HepG2 (cell line): ENCODE measurements around the gene CD248. TPM values are rescaled to one million over a fixed set of nuclear protein-coding genes. Genes with fewer than 3 reads are reported as not detected.

ENCODE experiments used
- ATAC-seq: fragments of 200-7000 bp; cut with Tn5 transposase; 3 replicates; pipeline ENCODE4 v1.9.1; 2020; ENCODE audit warnings: mild to moderate bottlenecking, moderate library complexity
- BruUV-seq: library from RNA; stranded (reverse); fragments of 400-500 nt; replicated peaks from 2 replicates; lab custom pipeline; 2021; lab: Mats Ljungman, UMichigan
- CTCF ChIA-PET: fragments of 300-600 bp; formaldehyde crosslinking; extraction: SDS; loops from one replicate; lab custom pipeline; 2021; ENCODE audit warnings: low total read pairs, inconsistent platforms, low intra/inter-chr PET ratio; lab: Yijun Ruan, JAX
- POLR2A ChIA-PET: fragments of 350-600 bp; sonication (Branson Sonifier 250); formaldehyde crosslinking; loops from one replicate; lab custom pipeline; 2020; ENCODE audit warnings: antibody characterized with exemption, inconsistent platforms; lab: Yijun Ruan, JAX
- DNase-seq: peaks from one replicate; pipeline ENCODE4 v3.0.0-alpha.2; 2015; ENCODE audit warnings: low spot score
- FAIRE-seq: peaks from 3 replicates; lab custom pipeline; 2011; peaks lifted over from hg19 to GRCh38; lab: Jason Lieb, UNC
- H2AFZ ChIP-seq: one replicate; pipeline ENCODE4 v1.6.1; 2011; ENCODE audit warnings: low read length, inconsistent platforms
- H3K27ac ChIP-seq: fragments of 300-600 bp; 3 replicates; pipeline ENCODE4 v1.8.0; 2011; ENCODE audit warnings: mixed run types, mild to moderate bottlenecking, mixed read lengths, low read length, inconsistent platforms; ENCODE audit not compliant: insufficient read depth; ENCODE audit errors: extremely low read length
- H3K27me3 ChIP-seq, 2 experiments: fragments of 200-600 bp in 1 of 2; 2 replicates in 1 of 2; 3 replicates in 1 of 2; pipeline versions ENCODE4 v1.6.0 to v1.8.0; 2011; ENCODE audit warnings: low read length in 2 of 2, mild to moderate bottlenecking in 2 of 2, moderate library complexity in 2 of 2, inconsistent platforms in 1 of 2; ENCODE audit not compliant: insufficient read depth in 2 of 2, control insufficient read depth in 1 of 2
- H3K36me3 ChIP-seq, 2 experiments: fragments of 200-600 bp in 1 of 2; replicated peaks in 1 of 2; 2 replicates in 1 of 2; 3 replicates in 1 of 2; pipeline versions ENCODE4 v1.5.1 to v1.8.0; 2011; ENCODE audit warnings: low read length in 2 of 2, inconsistent platforms in 1 of 2; ENCODE audit not compliant: insufficient read depth in 2 of 2, control insufficient read depth in 1 of 2
- H3K4me1 ChIP-seq: 2 replicates; pipeline ENCODE4 v1.5.1; 2012; ENCODE audit warnings: low read length, inconsistent platforms; ENCODE audit not compliant: insufficient read depth
- H3K4me2 ChIP-seq: 2 replicates; pipeline ENCODE4 v1.6.0; 2011; ENCODE audit warnings: low read depth, low read length, inconsistent platforms
- H3K4me3 ChIP-seq, 3 experiments: fragments of 200-600 bp in 1 of 3; sonication (generic), shearing (Covaris generic) in 1 of 3; replicated peaks in 1 of 3; 2 replicates each; pipeline ENCODE4 v1.5.1; 2011 to 2016; ENCODE audit warnings: low read length in 3 of 3, inconsistent platforms in 2 of 3, low read depth in 2 of 3, mild to moderate bottlenecking in 2 of 3, control low read depth in 1 of 3, mixed read lengths in 1 of 3; ENCODE audit not compliant: insufficient read depth in 1 of 3
- H3K79me2 ChIP-seq: one replicate; pipeline ENCODE4 v1.6.1; 2011; ENCODE audit warnings: low read length, inconsistent platforms; ENCODE audit not compliant: insufficient read depth
- H3K9ac ChIP-seq: 2 replicates; pipeline ENCODE4 v1.6.0; 2011; ENCODE audit warnings: mild to moderate bottlenecking, low read depth, low read length, inconsistent platforms; ENCODE audit not compliant: insufficient read depth
- H3K9me3 ChIP-seq: 2 replicates; pipeline ENCODE4 v1.5.1; 2012; ENCODE audit warnings: mild to moderate bottlenecking, low read length
- H4K20me1 ChIP-seq: 2 replicates; pipeline ENCODE4 v1.6.0; 2011; ENCODE audit warnings: inconsistent platforms, mild to moderate bottlenecking, low read length, moderate library complexity; ENCODE audit not compliant: insufficient read depth
- FOXA1 ChIP-seq, 2 experiments: fragments of 450-650 bp in 1 of 2; sonication (generic) in 1 of 2; formaldehyde crosslinking in 1 of 2; IDR thresholded peaks; 2 replicates each; pipeline versions ENCODE4 v1.4.0 to v1.6.1; 2016 to 2020; ENCODE audit warnings: missing genetic modification reagents in 1 of 2
- HBP1 ChIP-seq: IDR thresholded peaks from 2 replicates; pipeline ENCODE4 v1.6.1; 2016; ENCODE audit warnings: low read depth, control low read depth
- HNF1A ChIP-seq, 2 experiments: sonication (generic) in 1 of 2; formaldehyde crosslinking in 1 of 2; IDR thresholded peaks; 2 replicates each; pipeline versions ENCODE4 v1.4.0 to v1.6.1; 2016 to 2020; ENCODE audit warnings: borderline replicate concordance in 1 of 2, low read depth in 1 of 2, mild to moderate bottlenecking in 1 of 2, missing genetic modification reagents in 1 of 2
- MXD4 ChIP-seq: IDR thresholded peaks from 2 replicates; pipeline ENCODE4 v1.6.1; 2016; ENCODE audit warnings: mild to moderate bottlenecking, missing biosample characterization, missing genetic modification reagents
- NFYC ChIP-seq: IDR thresholded peaks from 2 replicates; pipeline ENCODE4 v1.6.1; 2016; ENCODE audit warnings: missing genetic modification reagents, missing compliant biosample characterization
- SALL1 ChIP-seq: sonication (generic); formaldehyde crosslinking; IDR thresholded peaks from 2 replicates; pipeline ENCODE4 v1.8.0; 2022; ENCODE audit warnings: mild to moderate bottlenecking, missing genetic modification reagents
- SIN3A ChIP-seq: IDR thresholded peaks from 2 replicates; pipeline ENCODE4 v1.6.1; 2011; ENCODE audit warnings: low read depth, mild to moderate bottlenecking, control low read depth, low read length, borderline replicate concordance
- TERF1 ChIP-seq: sonication (generic); formaldehyde crosslinking; IDR thresholded peaks from 2 replicates; pipeline ENCODE4 v1.8.0; 2022; ENCODE audit warnings: mild to moderate bottlenecking, missing genetic modification reagents, moderate library complexity
- ZBTB39 ChIP-seq: sonication (generic); formaldehyde crosslinking; IDR thresholded peaks from 2 replicates; pipeline ENCODE4 v1.5.0; 2020; ENCODE audit warnings: missing genetic modification reagents
- ZKSCAN8 ChIP-seq: IDR thresholded peaks from 2 replicates; pipeline ENCODE4 v1.6.1; 2016; ENCODE audit warnings: borderline replicate concordance, missing genetic modification reagents, missing compliant biosample characterization
- ZNF296 ChIP-seq: sonication (generic); formaldehyde crosslinking; conservative IDR thresholded peaks from 2 replicates; pipeline ENCODE4 v1.5.0; 2020; ENCODE audit warnings: mild to moderate bottlenecking, missing genetic modification reagents
- ZNF335 ChIP-seq: sonication (generic); formaldehyde crosslinking; IDR thresholded peaks from 2 replicates; pipeline ENCODE4 v1.4.0; 2020; ENCODE audit warnings: missing genetic modification reagents
- WGBS: methylation state at CpG from one replicate; pipeline ENCODE4 v1.1.6; 2017; ENCODE audit warnings: low lambda C conversion rate; 5-methylcytosine and 5-hydroxymethylcytosine counted together
- in situ Hi-C: cut with HindIII; loops from 2 replicates; pipeline ENCODE4 v1.10.0; 2017; ENCODE audit warnings: low pct_unique_long_range_greater_than_20kb; ENCODE audit not compliant: extremely low pct_ligation_motif_present
- intact Hi-C: fragments of 100-400 bp; cut with micrococcal nuclease; formaldehyde crosslinking; loops from one replicate; pipeline ENCODE4 v1.10.0; 2022; ENCODE audit not compliant: unreplicated experiment
- polyA plus RNA-seq, 8 experiments: library from polyadenylated mRNA; depleted of rRNA in 3 of 8; stranded (reverse) in 7 of 8; unstranded in 1 of 8; fragments of >200 nt; fragmentation: Illumina TruSeq in 4 of 8; extraction: Trizol in 4 of 8; gene quantifications; 2 replicates each; pipeline versions ENCODE4 v1.2.1 to v1.2.3, GENCODE V29; 2011 to 2016; ENCODE audit warnings: low read depth in 4 of 8, missing spikeins in 1 of 8, mixed read lengths in 1 of 8; ENCODE audit not compliant: insufficient read depth in 1 of 8
- total RNA-seq, 5 experiments: library from RNA; depleted of rRNA; stranded (reverse); fragments of >200 nt; fragmentation: Illumina TruSeq; extraction: Trizol; gene quantifications; 2 replicates each; pipeline ENCODE4 v1.2.3, GENCODE V29; 2016; ENCODE audit warnings: low read depth in 1 of 5

Gene CD248
- total and polyA plus RNA-seq, 2 of the 13 experiments (the other 11 are each of a cell fraction or from before 2014, with no cell fraction given): 0.25 to 0.35 TPM

- peak within 1 kb of the TSS; percentile 95 for H3K4me2 ChIP-seq
- peaks cover 49% of the 10 kb centered on the region for H3K4me1 ChIP-seq
- ChIA-PET CTCF (no interaction called here), POLR2A (interaction anchor here (1.0 to 2.1 kb wide), 3 partner anchors 9 to 32 kb away, joined by 4 to 8 read pairs (median 5); partner anchors contain the start of genes CD248 and RIN1)
- ATAC-seq (peak; percentile 82), FAIRE-seq (peak; percentile 85), DNase-seq (peak; percentile 94)
- H3K36me3 ChIP-seq: peaks cover 14 to 23% of the 10 kb centered on the region in 2 experiments; a peak in 4 of 5 replicates
- peaks cover 42% of the 10 kb centered on the region for H3K79me2 ChIP-seq
- H3K27me3 ChIP-seq: no peaks in the 10 kb centered on the region; a peak in 1 of 5 replicates
- peak within 1 kb of the TSS; percentile 86 for H3K27ac ChIP-seq
- in situ Hi-C loops (no loop called here), intact Hi-C loops (no loop called here)
- 0% methylated on average over 7 of the region's 59 CpGs for WGBS
- BruUV-seq: no TSS peak
- H4K20me1 ChIP-seq: no peaks in the 10 kb centered on the region
- no peaks in the 10 kb centered on the region for H3K9me3 ChIP-seq
- no peak within 1 kb of the TSS for H2AFZ ChIP-seq
- H3K4me3 ChIP-seq: peak within 1 kb of the TSS; percentile 90 to 93 (median 93)
- H3K9ac ChIP-seq: peak within 1 kb of the TSS; percentile 94
- TF ChIP-seq ZNF296 (CRISPR knock-in tag) (no peak; the same call in 1 of the 2 replicates), HBP1 (CRISPR knock-in tag) (peak; percentile 94), ZNF335 (CRISPR knock-in tag) (peak; percentile 78; the same call in 1 of the 2 replicates), TERF1 (CRISPR knock-in tag) (no peak), ZBTB39 (CRISPR knock-in tag) (no peak), MXD4 (CRISPR knock-in tag) (peak; percentile 59), SALL1 (CRISPR knock-in tag) (peak; percentile 67), FOXA1 (IDR thresholded peaks at IDR 0.05) (no peak), FOXA1 (CRISPR knock-in tag; IDR thresholded peaks at IDR 0.05) (no peak), ZKSCAN8 (CRISPR knock-in tag) (no peak), SIN3A (peak; percentile 96), NFYC (CRISPR knock-in tag) (peak; percentile 89), HNF1A (IDR thresholded peaks at IDR 0.05; ENCODE audit: low read depth) (no peak), HNF1A (CRISPR knock-in tag; IDR thresholded peaks at IDR 0.05; ENCODE audit: borderline replicate concordance) (peak; percentile 64; the same call in 1 of the 2 replicates)
Observed at GRCh38 chr11:66344550-66345315, 27.9 kb upstream of the CD248 start, which contains the start of gene BRMS1. Gene BRMS1 (minus strand): TSS chr11:66345104. CDS start chr11:66342234, 2,870 bp downstream.
